ENCODE results near the gene NUDT17.
A peak's percentile ranks its signal among the peaks of the same experiment; 100 is the strongest.

Gene NUDT17

GRCh38 chr1:145823565-145824498 is 21.6 kb upstream of the NUDT17 start, which contains the start of the genes POLR3C and RNF115 (continued):
- TF ChIP-seq ZBTB26 (tag by site-specific recombination; optimal IDR thresholded peaks at IDR 0.05) (peak; percentile 88), ZNF211 (tag by site-specific recombination; IDR thresholded peaks at IDR 0.05; ENCODE audit: low read depth) (no peak), MEIS1 (CRISPR knock-in tag; IDR thresholded peaks at IDR 0.05; ENCODE audit: borderline replicate concordance) (no peak), ZNF37A (tag by site-specific recombination; IDR thresholded peaks at IDR 0.05) (0 out of 2 replicates have a peak, but pooled peaks have one; percentile 23), ZSCAN16 (tag by site-specific recombination; IDR thresholded peaks at IDR 0.05) (no peak), ZNF416 (tag by site-specific recombination; IDR thresholded peaks at IDR 0.05) (no peak), ZBTB8A (tag by site-specific recombination; IDR thresholded peaks at IDR 0.05) (peak; percentile 87), HOXD13 (CRISPR knock-in tag; IDR thresholded peaks at IDR 0.05; ENCODE audit: borderline replicate concordance) (no peak), ZNF555 (tag by site-specific recombination; conservative IDR thresholded peaks at IDR 0.05) (no peak), ZSCAN23 (tag by site-specific recombination; IDR thresholded peaks at IDR 0.05) (peak; percentile 63; the same call in 1 of the 2 replicates), ZNF514 (tag by site-specific recombination; IDR thresholded peaks at IDR 0.05) (no peak), ZBTB6 (tag by site-specific recombination; IDR thresholded peaks at IDR 0.05) (no peak), ZNF354C (tag by site-specific recombination; IDR thresholded peaks at IDR 0.05; ENCODE audit: borderline replicate concordance, low read depth) (no peak), PRDM1 (tag by site-specific recombination; IDR thresholded peaks at IDR 0.05) (no peak), SP2 (tag by site-specific recombination; IDR thresholded peaks at IDR 0.05) (peak; percentile 86), ZNF433 (tag by site-specific recombination; IDR thresholded peaks at IDR 0.05; ENCODE audit: low read depth) (no peak), ZNF704 (tag by site-specific recombination; IDR thresholded peaks at IDR 0.05) (no peak), ZNF169 (tag by site-specific recombination; IDR thresholded peaks at IDR 0.05) (no peak), ZSCAN30 (tag by site-specific recombination; IDR thresholded peaks at IDR 0.05) (peak; percentile 74; the same call in 1 of the 2 replicates), ZNF302 (tag by site-specific recombination; IDR thresholded peaks at IDR 0.05; ENCODE audit: low read depth) (no peak), HOXC10 (CRISPR knock-in tag; IDR thresholded peaks at IDR 0.05) (no peak), ZNF350 (tag by site-specific recombination; IDR thresholded peaks at IDR 0.05) (no peak), ZNF785 (tag by site-specific recombination; IDR thresholded peaks at IDR 0.05) (no peak), KLF16 (tag by site-specific recombination; IDR thresholded peaks at IDR 0.05) (0 out of 2 replicates have a peak, but pooled peaks have one; percentile 54), ZNF366 (tag by site-specific recombination; conservative IDR thresholded peaks at IDR 0.05) (peak; percentile 93), ZNF707 (tag by site-specific recombination; IDR thresholded peaks at IDR 0.05) (no peak), ZNF600 (tag by site-specific recombination; IDR thresholded peaks at IDR 0.05) (peak; percentile 27), ZNF837 (tag by site-specific recombination; IDR thresholded peaks at IDR 0.05) (no peak), ZNF221 (tag by site-specific recombination; IDR thresholded peaks at IDR 0.05; ENCODE audit: borderline replicate concordance) (no peak), ZFP41 (tag by site-specific recombination; IDR thresholded peaks at IDR 0.05; ENCODE audit: borderline replicate concordance) (no peak), ZNF792 (tag by site-specific recombination; IDR thresholded peaks at IDR 0.05) (0 out of 2 replicates have a peak, but pooled peaks have one; percentile 53), ZNF76 (tag by site-specific recombination; IDR thresholded peaks at IDR 0.05; ENCODE audit: borderline replicate concordance, low read depth) (peak; percentile 66), ZNF292 (tag by site-specific recombination; IDR thresholded peaks at IDR 0.05; ENCODE audit: borderline replicate concordance, low read depth) (no peak), HOXA7 (CRISPR knock-in tag; IDR thresholded peaks at IDR 0.05; ENCODE audit: borderline replicate concordance) (no peak), OVOL3 (tag by site-specific recombination; IDR thresholded peaks at IDR 0.05) (no peak), ZNF530 (tag by site-specific recombination; IDR thresholded peaks at IDR 0.05; ENCODE audit: low read depth) (no peak), KLF1 (tag by site-specific recombination; IDR thresholded peaks at IDR 0.05) (no peak), ZNF561 (tag by site-specific recombination; IDR thresholded peaks at IDR 0.05; ENCODE audit: borderline replicate concordance) (peak; percentile 93; the same call in 1 of the 2 replicates), ZNF670 (tag by site-specific recombination; IDR thresholded peaks at IDR 0.05; ENCODE audit: low read depth) (no peak), KLF10 (tag by site-specific recombination; IDR thresholded peaks at IDR 0.05) (no peak)
